Activated CD4-positive, alpha-beta T cell treated with anti-CD3 and anti-CD28 coated beads, Interleukin-2, amount 50 U/mL, for 16 hours (primary cell): ENCODE data around the gene EIF2D.
"Not testable (repeated sequence)": the region's sequence is repeated elsewhere in the genome, so short reads cannot be mapped to it uniquely, and the experiment has no call there.

Source experiments
- DNase-seq: peaks from one replicate; pipeline ENCODE4 v3.0.0-alpha.2; 2020

The EIF2D gene

GRCh38 chr1:206635080-206635977 is 23.1 kb upstream of the EIF2D start, which contains the start of gene DYRK3:
Gene DYRK3 (plus strand): TSS chr1:206635536. CDS start chr1:206635704, 168 bp downstream.
- peak; percentile 96 for DNase-seq

DNA sequence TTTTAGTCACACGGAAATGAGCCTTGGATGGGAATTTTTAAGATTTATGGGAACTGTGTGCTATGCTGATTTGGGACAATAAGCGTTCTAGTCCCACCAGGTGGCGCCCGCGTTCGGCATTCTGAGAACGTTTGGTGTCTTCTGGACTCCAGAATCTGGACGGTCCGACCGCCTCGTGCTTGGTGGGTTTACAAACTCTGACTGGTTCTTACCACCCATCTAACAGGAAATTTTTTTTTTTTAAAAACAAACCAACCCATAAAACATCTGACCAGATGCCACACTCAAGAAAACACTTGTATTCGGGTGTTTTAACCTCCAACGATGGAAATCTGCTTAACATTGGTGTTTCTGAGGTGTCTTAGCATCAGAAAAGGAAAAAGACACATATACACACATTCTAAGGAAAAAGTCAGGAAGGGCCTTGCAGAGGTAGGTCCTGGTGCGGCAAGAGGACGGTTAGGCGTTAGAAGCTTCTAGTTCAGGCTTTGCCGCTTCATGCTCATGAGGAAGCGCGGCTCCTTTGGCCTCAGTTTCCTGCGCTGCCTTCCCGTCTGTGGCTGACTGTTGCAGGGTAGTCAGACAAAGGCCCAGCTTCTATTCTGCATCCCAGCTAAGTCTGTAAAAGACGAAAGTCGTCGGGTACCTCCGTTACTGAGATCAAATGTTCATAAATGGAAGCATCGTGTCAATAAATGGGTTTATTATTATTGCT is 22.3 kb upstream of the EIF2D start:
- peak; percentile 84 for DNase-seq

DNA sequence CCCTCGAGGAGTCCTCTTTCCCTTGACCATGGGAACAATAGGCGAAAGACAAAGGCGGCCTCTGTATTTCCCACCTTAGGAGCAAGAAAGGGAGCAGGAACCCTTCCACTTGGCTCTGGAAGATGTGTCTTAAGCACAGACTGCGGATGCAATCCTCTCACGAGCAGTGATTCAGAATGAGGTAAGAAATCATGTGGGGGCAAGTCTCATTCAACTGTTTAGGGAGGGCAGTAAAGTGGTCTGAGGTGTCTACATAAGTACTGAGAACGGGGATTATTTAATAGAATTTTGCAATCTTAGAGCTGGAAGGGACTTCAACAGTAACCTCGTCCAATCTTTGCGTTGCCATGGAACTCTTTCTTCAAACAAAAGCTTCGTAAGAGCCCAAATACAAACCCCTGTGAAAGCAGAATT is 21.4 kb upstream of the EIF2D start:
- no peak for DNase-seq

DNA sequence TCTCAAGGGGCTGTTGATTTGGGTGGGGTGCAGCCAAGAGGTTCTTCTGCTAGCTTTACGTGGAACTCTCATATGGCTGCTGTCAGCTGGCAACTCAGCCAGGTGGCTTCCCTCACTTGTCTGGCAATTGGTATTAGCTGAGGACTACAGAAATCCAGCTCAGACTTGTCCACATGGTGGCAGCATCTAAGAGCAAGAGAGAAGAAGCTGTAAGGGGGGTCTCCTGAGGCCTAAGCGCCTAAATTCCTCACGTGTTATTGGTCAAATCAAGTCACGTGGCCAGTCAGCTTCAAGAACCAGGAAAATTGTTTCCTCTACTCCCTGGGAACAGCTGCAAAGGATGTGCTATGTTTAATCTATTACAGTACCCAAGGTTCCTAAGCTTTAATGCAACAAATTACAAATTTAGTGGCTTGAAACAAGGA is 18.8 kb upstream of the EIF2D start:
- peak; percentile 35 for DNase-seq

- no peak for DNase-seq
These were observed 16.7 kb upstream of the EIF2D start for GRCh38 chr1:206628916-206629315.

- DNase-seq: not testable (repeated sequence)
These were observed 14.1 kb upstream of the EIF2D start for GRCh38 chr1:206626396-206626795.

DNA sequence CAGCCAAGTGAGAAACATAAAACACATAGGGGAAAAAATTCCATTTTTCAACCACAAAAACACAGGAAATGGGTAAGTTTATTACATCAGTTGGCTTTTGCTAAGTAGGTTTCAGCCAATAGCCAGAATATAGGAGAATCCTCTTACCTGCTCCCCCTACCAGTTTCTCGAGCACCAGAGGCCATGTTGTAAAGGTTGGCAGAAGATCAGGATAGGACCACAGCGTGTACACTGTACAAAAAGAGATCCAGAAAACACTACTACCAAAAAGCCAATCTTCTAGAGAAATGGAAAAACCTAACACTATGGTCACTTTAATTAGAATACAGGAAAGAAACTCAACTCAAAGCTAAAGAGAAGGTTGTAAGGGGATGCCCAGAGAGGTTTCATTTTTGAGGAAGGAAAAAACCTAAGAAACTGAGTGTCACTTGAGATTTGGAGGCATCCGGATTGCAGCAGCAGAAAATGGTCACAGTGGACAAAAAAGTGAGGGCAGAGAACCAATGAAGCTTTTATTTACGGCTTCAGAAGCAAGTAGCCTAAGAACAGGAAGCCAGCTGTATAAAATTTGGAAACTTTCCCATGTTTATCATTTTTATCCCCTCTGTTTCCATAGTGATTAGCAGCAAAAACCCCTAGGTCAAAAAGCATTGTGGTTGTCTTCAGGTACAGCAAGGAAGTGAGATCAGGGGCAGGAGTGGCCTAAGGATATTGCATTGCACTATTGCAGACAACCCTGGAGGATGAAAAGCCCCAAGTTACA is 2.9 kb downstream of the EIF2D start:
- DNase-seq: peak; percentile 58

DNA sequence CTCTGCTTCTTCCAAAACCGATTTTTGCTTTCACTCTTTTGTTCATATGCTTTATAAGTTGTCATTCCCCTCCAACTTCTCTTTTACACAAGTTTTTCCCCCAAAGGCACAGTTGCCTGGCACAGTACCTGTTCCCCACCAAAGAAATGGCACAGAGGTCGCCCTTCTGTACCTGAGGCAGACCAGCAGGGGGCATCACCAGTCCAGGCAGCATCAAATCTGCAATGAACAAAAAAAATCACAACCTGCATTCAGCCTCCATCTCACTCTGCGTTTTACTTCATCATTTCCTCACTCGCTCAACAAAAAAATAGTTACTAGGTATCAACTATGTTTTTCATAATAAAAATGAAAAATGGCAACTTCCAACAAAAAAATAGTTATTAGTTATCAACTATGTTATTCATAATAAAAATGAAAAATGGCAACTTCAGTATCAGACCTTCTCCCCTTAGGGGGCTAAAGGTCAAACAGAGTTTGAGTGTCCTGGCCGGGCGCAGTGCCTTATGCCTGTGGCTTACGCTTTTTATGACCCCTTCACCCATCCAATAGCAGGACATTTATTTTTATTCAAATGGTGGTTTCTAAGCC is 4.1 kb downstream of the EIF2D start:
- DNase-seq: peak; percentile 69

GRCh38 chr1:206606867-206607266 is 5.4 kb downstream of the EIF2D start:
- peak; percentile 35 for DNase-seq

DNA sequence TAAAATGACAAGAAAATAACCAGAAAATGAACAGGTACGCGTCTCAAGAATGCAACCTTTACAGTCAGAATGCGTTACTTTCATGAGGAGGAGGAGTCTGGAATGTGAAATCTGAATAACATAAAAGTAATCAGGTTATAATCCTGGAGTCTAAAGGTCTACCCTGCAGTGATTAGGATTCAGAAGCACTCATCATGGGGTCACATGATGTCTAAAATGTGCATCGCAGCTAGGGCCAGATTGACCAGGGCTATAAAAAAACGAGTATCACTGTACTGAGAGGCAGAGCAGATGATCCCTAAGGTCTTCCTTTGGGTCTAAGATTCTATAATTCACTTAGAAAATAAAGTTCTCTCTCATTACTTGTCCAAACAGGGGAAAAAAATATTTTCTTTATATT is 7.4 kb downstream of the EIF2D start:
- DNase-seq: no peak

GRCh38 chr1:206600527-206600926 is 11.7 kb downstream of the EIF2D start:
- no peak for DNase-seq

DNA sequence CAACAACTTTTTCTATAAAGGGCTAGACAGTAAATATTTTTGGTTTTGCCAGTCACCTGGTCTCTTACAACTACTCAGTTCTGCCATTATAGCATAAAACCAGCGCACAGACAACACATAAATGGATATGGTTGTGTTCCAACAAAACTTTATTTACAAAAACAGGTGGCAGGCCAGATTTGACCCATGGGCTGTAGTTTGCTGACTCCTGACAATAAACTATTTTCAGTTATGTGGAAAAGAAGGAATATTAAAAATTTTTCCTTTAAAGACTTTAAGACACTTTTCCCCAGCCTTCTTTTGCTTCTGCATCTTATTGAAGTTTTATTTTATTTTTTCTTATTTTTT is 16.0 kb downstream of the EIF2D start:
- DNase-seq: no peak

- no peak for DNase-seq
These were observed 16.5 kb downstream of the EIF2D start for GRCh38 chr1:206595581-206596318.

DNA sequence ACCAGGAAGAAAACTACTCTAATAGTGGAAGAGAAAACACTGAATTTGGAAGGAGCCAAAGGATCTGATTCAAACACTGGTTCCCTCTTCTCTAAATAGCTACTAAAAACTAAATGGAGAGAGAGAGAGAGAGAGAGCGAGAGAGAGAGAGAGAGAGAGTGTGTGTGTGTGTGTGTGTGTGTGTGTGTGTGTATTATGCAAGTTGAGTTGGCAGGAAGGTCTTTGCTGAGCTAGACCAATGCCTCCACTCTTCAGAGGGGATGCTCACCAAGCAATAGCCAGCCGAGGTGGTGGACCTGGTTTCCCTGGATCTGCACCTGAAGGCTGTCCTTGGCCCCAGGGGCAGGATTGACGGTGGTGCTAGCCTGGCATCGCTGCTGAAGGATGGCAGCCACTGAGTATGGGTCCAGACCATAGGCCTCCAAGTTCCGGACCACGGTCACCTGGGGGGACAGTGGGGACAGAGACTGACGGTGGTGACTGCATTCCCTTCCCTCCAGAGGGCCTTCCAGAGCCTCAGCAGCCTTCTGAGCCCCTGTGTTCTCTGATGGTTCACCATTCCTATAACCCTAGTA is 18.8 kb downstream of the EIF2D start:
- DNase-seq: no peak

GRCh38 chr1:206591696-206592095 is 20.6 kb downstream of the EIF2D start:
- no peak for DNase-seq

DNA sequence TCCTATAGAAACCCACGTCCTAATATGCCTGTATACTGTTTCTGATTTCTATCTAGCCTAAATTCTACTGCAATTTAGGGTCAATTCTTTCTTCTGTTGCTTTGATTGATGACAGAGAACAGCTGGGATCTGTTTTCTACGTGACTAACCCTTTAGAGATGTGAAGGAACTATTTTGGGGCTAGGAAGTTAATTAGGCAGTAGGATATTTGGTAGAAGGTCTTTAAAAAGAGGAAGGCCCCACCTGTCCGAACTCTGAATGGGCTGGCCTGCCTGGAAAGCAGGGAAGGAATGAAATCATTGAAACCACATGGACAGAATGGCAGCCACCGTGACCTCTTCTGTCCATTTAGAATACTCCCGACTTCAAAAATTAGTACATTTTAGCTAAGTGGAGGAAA is 21.0 kb downstream of the EIF2D start:
- DNase-seq: no peak

DNA sequence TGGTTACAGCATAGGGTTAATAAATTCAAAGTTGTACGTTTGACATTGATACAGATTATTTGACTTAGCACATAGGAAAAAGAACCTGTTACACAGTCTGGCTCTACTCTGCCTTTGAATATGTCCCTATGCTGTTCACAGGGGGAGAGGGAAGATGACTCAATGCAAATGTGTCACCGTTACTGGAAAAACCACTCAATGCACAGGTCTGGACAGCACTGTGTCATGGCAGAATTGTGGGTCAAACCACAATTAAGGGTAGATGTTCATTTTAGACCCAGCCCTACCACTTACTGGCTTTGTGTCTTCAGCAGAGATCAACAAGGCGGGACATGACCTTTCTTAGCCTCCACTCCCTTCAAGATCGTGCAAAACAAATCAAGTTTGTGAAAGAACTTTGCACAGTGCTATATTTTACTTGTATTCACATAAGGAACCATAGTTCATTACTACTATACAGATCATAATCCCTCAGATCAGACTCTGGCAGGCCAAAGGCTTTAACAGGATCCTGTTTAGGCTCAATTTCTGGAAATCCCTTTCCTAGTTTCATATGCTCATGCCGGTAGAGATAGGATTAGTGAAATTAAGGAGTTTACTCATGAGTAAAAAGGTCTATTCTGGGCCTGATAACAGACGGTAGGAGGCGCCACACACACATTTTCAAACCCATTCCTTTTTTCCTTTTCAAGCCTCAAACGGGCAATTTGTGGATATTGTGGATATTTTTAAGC is 22.1 kb downstream of the EIF2D start:
- peak; percentile 95 for DNase-seq

- DNase-seq: no peak
These were observed 23.1 kb downstream of the EIF2D start for GRCh38 chr1:206589206-206589605.

DNA sequence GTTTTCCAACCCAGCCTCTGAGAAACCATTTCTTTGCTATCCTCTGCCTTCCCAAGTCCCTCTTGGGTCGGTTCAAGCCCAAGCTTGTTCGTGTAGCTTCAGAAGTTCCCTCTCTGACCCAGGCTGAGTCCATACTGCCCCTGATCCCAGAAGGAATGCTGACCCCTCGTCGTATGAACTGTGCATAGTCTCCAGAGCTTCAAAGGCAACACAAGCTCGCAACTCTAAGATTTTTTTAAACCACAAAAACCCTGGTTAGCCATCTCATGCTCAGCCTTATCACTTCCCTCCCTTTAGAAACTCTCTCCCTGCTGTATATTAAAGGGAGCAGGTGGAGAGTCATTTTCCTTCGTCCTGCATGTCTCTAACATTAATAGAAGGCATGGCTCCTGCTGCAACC is 23.8 kb downstream of the EIF2D start:
- DNase-seq: no peak

DNA sequence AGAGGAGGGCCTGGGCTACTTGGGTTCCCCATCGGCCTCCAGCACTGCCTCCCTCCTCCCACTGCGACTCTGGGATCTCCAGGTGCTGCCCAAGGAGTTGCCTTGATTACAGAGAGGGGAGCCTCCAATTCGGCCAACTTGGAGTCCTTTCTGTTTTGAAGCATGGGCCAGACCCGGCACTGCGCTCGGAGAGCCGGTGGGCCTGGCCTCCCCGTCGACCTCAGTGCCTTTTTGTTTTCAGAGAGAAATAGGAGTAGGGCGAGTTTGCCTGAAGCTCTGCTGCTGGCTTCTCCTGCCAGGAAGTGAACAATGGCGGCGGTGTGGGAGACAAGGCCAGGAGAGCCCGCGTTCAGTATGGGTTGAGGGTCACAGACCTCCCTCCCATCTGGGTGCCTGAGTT is 24.4 kb downstream of the EIF2D start:
- DNase-seq: no peak
